ENCODE results near the gene LAMP2. TPM values are rescaled to one million over a fixed set of nuclear protein-coding genes. Genes with fewer than 3 reads are reported as not detected.

LAMP2 gene
- total and polyA plus RNA-seq, 2 of the 8 experiments (the other 6 are each of a cell fraction or from before 2014, with no cell fraction given), result 21.2 to 29.9 TPM

- TF ChIP-seq NANOG (IDR thresholded peaks at IDR 0.05; ENCODE audit: insufficient read depth, low read depth, low read length, poor library complexity, severe bottlenecking), result no peak
Observed at GRCh38 chrX:120517936-120518335, 48.8 kb upstream of the LAMP2 start (continued).
